Type B pancreatic cell (in vitro differentiated cells): ENCODE data around the gene CNTFR. TPM values are rescaled to one million over a fixed set of nuclear protein-coding genes. Genes with fewer than 3 reads are reported as not detected.

ENCODE experiments used
- DNase-seq: peaks from one replicate; pipeline ENCODE4 v3.0.0; 2021; ENCODE audit warnings: mixed read lengths; ENCODE audit not compliant: unreplicated experiment; ENCODE audit errors: extremely low spot score
- H3K27ac Mint-ChIP-seq: 2 replicates; pipeline ENCODE4 v1.8.0; 2021; ENCODE audit warnings: mild to moderate bottlenecking, mixed read lengths
- H3K27me3 Mint-ChIP-seq: 2 replicates; pipeline ENCODE4 v1.8.0; 2021; ENCODE audit warnings: mixed read lengths
- H3K36me3 Mint-ChIP-seq: 2 replicates; pipeline ENCODE4 v1.8.0; 2021; ENCODE audit warnings: mixed read lengths
- H3K4me1 Mint-ChIP-seq: one replicate; pipeline ENCODE4 v1.8.0; 2021; ENCODE audit warnings: mixed read lengths; ENCODE audit not compliant: unreplicated experiment
- H3K4me3 Mint-ChIP-seq: 2 replicates; pipeline ENCODE4 v1.8.0; 2021; ENCODE audit warnings: mild to moderate bottlenecking, mixed read lengths
- H3K9me3 Mint-ChIP-seq: 2 replicates; pipeline ENCODE4 v1.8.0; 2021; ENCODE audit warnings: mixed read lengths
- CTCF ChIP-seq: fragments of 200-600 bp; sonication (generic); conservative IDR thresholded peaks from 2 replicates; pipeline ENCODE4 v1.5.0; 2021; ENCODE audit warnings: antibody characterized with exemption, mild to moderate bottlenecking
- total RNA-seq: library from RNA; stranded (reverse); gene quantifications from 2 replicates; pipeline ENCODE4 v1.2.1, GENCODE V29; 2021; ENCODE audit warnings: low replicate concordance

CNTFR gene
- total RNA-seq, 1 donor from 2014 or later: 24.2 TPM

GRCh38 chr9:34570376-34570775, 19.1 kb downstream of the CNTFR start:
- Mint-ChIP-seq H3K27ac (no peak overlapping the region), H3K4me3 (no peak overlapping the region), H3K36me3 (peaks cover 3% of the 10 kb centered on the region), H3K27me3 (peaks cover 35% of the 10 kb centered on the region), H3K4me1 (peaks cover 43% of the 10 kb centered on the region), H3K9me3 (no peaks in the 10 kb centered on the region)
- no peak for TF ChIP-seq CTCF
- no peak for DNase-seq

GRCh38 chr9:34568774-34569173, 20.8 kb downstream of the CNTFR start:
- H3K9me3 Mint-ChIP-seq: no peaks in the 10 kb centered on the region

GRCh38 chr9:34568133-34568532, 21.4 kb downstream of the CNTFR start:
- Mint-ChIP-seq H3K27me3 (peaks cover 41% of the 10 kb centered on the region), H3K4me1 (peaks cover 49% of the 10 kb centered on the region), H3K9me3 (no peaks in the 10 kb centered on the region), H3K36me3 (peaks cover 13% of the 10 kb centered on the region), H3K4me3 (no peak overlapping the region), H3K27ac (no peak overlapping the region)
- DNase-seq: no peak
- TF ChIP-seq CTCF: no peak

More at GRCh38 chr9:34568774-34569173, 20.8 kb downstream of the CNTFR start:
- no peak for TF ChIP-seq CTCF
- Mint-ChIP-seq H3K27me3 (peaks cover 37% of the 10 kb centered on the region), H3K4me3 (no peak overlapping the region), H3K4me1 (peaks cover 50% of the 10 kb centered on the region), H3K27ac (no peak overlapping the region), H3K36me3 (peaks cover 7% of the 10 kb centered on the region)
- no peak for DNase-seq

GRCh38 chr9:34566972-34567371, 22.6 kb downstream of the CNTFR start:
- H3K36me3 Mint-ChIP-seq: peaks cover 19% of the 10 kb centered on the region
- H3K4me1 Mint-ChIP-seq: peaks cover 43% of the 10 kb centered on the region
- TF ChIP-seq CTCF: no peak
- peaks cover 5% of the 10 kb centered on the region for H3K9me3 Mint-ChIP-seq
- peaks cover 41% of the 10 kb centered on the region for H3K27me3 Mint-ChIP-seq
- DNase-seq: no peak
- H3K4me3 Mint-ChIP-seq: no peak overlapping the region
- H3K27ac Mint-ChIP-seq: no peak overlapping the region

GRCh38 chr9:34566322-34566721, 23.2 kb downstream of the CNTFR start:
- H3K4me1 Mint-ChIP-seq: peaks cover 49% of the 10 kb centered on the region
- no peak for TF ChIP-seq CTCF
- H3K27me3 Mint-ChIP-seq: peaks cover 42% of the 10 kb centered on the region
- peaks cover 19% of the 10 kb centered on the region for H3K36me3 Mint-ChIP-seq
- H3K9me3 Mint-ChIP-seq: peaks cover 5% of the 10 kb centered on the region
- H3K27ac Mint-ChIP-seq: no peak overlapping the region
- no peak overlapping the region for H3K4me3 Mint-ChIP-seq
- no peak for DNase-seq

GRCh38 chr9:34565856-34566255, 23.7 kb downstream of the CNTFR start:
- no peak for TF ChIP-seq CTCF
- DNase-seq: no peak
- H3K4me1 Mint-ChIP-seq: peaks cover 50% of the 10 kb centered on the region

More at GRCh38 chr9:34565856-34566255, 23.7 kb downstream of the CNTFR start:
- Mint-ChIP-seq H3K27me3 (peaks cover 45% of the 10 kb centered on the region), H3K27ac (no peak overlapping the region), H3K4me3 (no peak overlapping the region), H3K36me3 (peaks cover 19% of the 10 kb centered on the region), H3K9me3 (peaks cover 5% of the 10 kb centered on the region)
